ENCODE results near the gene APOB. TPM values are rescaled to one million over a fixed set of nuclear protein-coding genes. Genes with fewer than 3 reads are reported as not detected.

The APOB gene
- total and polyA plus RNA-seq, 2 of the 13 experiments (the other 11 are each of a cell fraction or from before 2014, with no cell fraction given): 1,569 to 2,515 TPM

DNA sequence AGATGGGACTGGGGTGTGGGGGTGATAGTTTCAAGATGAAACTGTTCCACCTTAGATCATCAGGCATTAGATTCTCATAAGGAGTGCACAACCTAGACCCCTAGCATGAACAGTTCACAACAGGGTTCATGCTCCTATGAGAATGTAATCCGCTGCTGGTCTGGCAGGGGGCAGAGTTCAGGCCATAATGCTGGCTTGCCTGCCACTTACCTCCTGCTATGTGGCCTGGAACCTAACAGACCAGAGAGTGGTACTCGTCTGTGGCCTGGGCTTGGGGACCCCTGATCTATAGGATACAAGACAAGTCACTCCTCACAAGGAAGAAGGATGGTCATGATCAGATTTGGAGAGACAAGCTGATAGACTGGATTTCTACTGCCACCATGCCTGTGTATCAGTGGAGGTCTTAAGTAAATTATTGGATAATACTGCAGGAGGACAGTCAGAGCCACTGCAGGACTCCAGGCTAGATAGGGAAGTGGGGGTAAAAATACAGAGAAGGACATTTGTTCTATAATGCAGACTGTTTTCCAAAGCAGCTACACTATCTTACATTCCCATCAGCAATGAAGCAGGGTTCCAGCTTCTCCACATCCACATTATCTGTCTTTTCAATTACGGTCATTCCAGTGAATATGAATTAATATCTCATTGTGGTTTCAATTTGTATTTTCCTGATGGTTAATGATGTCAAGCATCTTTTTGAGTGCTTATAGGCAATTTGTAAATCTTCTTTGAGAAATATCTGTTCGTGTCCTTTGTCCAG is 28.8 kb upstream of the APOB start (continued):
- TF ChIP-seq TEAD2 (CRISPR knock-in tag; IDR thresholded peaks at IDR 0.05): no peak
- no peak for TF ChIP-seq ZIK1 (CRISPR knock-in tag; IDR thresholded peaks at IDR 0.05; ENCODE audit: borderline replicate concordance, low read depth)
- TF ChIP-seq EP300 (IDR thresholded peaks at IDR 0.05; ENCODE audit: low read depth in 2 of 2, low read length in 2 of 2): peak in 1 of 2 experiments; percentile 35; a peak in 1 of 4 replicates
- no peak for TF ChIP-seq EP300 (CRISPR knock-in tag; IDR thresholded peaks at IDR 0.05; ENCODE audit: borderline replicate concordance)
- no peak for TF ChIP-seq CHD2 (IDR thresholded peaks at IDR 0.05; ENCODE audit: low read depth, low read length)
- TF ChIP-seq POLR2A (IDR thresholded peaks at IDR 0.05; ENCODE audit: insufficient read depth in 1 of 2, low read depth in 2 of 2, low read length in 2 of 2): no peak
- TF ChIP-seq ZBTB8A (CRISPR knock-in tag; IDR thresholded peaks at IDR 0.05; ENCODE audit: borderline replicate concordance, low read depth): no peak
- TF ChIP-seq IKZF4 (CRISPR knock-in tag; IDR thresholded peaks at IDR 0.05; ENCODE audit: borderline replicate concordance, low read depth, not compliant biosample characterization): no peak
- peak; percentile 65; the same call in 1 of the 2 replicates for TF ChIP-seq ZNF605 (CRISPR knock-in tag; IDR thresholded peaks at IDR 0.05)
- no peak for TF ChIP-seq TGIF2 (CRISPR knock-in tag; IDR thresholded peaks at IDR 0.05)
- TF ChIP-seq, protein P1, sequence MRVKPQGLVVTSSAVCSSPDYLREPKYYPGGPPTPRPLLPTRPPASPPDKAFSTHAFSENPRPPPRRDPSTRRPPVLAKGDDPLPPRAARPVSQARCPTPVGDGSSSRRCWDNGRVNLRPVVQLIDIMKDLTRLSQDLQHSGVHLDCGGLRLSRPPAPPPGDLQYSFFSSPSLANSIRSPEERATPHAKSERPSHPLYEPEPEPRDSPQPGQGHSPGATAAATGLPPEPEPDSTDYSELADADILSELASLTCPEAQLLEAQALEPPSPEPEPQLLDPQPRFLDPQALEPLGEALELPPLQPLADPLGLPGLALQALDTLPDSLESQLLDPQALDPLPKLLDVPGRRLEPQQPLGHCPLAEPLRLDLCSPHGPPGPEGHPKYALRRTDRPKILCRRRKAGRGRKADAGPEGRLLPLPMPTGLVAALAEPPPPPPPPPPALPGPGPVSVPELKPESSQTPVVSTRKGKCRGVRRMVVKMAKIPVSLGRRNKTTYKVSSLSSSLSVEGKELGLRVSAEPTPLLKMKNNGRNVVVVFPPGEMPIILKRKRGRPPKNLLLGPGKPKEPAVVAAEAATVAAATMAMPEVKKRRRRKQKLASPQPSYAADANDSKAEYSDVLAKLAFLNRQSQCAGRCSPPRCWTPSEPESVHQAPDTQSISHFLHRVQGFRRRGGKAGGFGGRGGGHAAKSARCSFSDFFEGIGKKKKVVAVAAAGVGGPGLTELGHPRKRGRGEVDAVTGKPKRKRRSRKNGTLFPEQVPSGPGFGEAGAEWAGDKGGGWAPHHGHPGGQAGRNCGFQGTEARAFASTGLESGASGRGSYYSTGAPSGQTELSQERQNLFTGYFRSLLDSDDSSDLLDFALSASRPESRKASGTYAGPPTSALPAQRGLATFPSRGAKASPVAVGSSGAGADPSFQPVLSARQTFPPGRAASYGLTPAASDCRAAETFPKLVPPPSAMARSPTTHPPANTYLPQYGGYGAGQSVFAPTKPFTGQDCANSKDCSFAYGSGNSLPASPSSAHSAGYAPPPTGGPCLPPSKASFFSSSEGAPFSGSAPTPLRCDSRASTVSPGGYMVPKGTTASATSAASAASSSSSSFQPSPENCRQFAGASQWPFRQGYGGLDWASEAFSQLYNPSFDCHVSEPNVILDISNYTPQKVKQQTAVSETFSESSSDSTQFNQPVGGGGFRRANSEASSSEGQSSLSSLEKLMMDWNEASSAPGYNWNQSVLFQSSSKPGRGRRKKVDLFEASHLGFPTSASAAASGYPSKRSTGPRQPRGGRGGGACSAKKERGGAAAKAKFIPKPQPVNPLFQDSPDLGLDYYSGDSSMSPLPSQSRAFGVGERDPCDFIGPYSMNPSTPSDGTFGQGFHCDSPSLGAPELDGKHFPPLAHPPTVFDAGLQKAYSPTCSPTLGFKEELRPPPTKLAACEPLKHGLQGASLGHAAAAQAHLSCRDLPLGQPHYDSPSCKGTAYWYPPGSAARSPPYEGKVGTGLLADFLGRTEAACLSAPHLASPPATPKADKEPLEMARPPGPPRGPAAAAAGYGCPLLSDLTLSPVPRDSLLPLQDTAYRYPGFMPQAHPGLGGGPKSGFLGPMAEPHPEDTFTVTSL (CRISPR knock-in tag; IDR thresholded peaks at IDR 0.05; ENCODE audit: borderline replicate concordance): no peak
- no peak for TF ChIP-seq CHCHD3 (CRISPR knock-in tag; IDR thresholded peaks at IDR 0.05)
- TF ChIP-seq, protein P2, sequence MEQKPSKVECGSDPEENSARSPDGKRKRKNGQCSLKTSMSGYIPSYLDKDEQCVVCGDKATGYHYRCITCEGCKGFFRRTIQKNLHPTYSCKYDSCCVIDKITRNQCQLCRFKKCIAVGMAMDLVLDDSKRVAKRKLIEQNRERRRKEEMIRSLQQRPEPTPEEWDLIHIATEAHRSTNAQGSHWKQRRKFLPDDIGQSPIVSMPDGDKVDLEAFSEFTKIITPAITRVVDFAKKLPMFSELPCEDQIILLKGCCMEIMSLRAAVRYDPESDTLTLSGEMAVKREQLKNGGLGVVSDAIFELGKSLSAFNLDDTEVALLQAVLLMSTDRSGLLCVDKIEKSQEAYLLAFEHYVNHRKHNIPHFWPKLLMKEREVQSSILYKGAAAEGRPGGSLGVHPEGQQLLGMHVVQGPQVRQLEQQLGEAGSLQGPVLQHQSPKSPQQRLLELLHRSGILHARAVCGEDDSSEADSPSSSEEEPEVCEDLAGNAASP (CRISPR knock-in tag; IDR thresholded peaks at IDR 0.05; ENCODE audit: borderline replicate concordance): 0 out of 2 replicates have a peak, but pooled peaks have one; percentile 8
- TF ChIP-seq, protein P3, sequence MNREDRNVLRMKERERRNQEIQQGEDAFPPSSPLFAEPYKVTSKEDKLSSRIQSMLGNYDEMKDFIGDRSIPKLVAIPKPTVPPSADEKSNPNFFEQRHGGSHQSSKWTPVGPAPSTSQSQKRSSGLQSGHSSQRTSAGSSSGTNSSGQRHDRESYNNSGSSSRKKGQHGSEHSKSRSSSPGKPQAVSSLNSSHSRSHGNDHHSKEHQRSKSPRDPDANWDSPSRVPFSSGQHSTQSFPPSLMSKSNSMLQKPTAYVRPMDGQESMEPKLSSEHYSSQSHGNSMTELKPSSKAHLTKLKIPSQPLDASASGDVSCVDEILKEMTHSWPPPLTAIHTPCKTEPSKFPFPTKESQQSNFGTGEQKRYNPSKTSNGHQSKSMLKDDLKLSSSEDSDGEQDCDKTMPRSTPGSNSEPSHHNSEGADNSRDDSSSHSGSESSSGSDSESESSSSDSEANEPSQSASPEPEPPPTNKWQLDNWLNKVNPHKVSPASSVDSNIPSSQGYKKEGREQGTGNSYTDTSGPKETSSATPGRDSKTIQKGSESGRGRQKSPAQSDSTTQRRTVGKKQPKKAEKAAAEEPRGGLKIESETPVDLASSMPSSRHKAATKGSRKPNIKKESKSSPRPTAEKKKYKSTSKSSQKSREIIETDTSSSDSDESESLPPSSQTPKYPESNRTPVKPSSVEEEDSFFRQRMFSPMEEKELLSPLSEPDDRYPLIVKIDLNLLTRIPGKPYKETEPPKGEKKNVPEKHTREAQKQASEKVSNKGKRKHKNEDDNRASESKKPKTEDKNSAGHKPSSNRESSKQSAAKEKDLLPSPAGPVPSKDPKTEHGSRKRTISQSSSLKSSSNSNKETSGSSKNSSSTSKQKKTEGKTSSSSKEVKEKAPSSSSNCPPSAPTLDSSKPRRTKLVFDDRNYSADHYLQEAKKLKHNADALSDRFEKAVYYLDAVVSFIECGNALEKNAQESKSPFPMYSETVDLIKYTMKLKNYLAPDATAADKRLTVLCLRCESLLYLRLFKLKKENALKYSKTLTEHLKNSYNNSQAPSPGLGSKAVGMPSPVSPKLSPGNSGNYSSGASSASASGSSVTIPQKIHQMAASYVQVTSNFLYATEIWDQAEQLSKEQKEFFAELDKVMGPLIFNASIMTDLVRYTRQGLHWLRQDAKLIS (CRISPR knock-in tag; IDR thresholded peaks at IDR 0.05): no peak
- no peak for TF ChIP-seq ZKSCAN8 (CRISPR knock-in tag; IDR thresholded peaks at IDR 0.05; ENCODE audit: borderline replicate concordance)
- TF ChIP-seq ZNF207 (IDR thresholded peaks at IDR 0.05; ENCODE audit: borderline replicate concordance): no peak
- TF ChIP-seq NR2C2 (CRISPR knock-in tag; IDR thresholded peaks at IDR 0.05; ENCODE audit: borderline replicate concordance): peak; percentile 58
- TF ChIP-seq ZNF724P (CRISPR knock-in tag; IDR thresholded peaks at IDR 0.05; ENCODE audit: borderline replicate concordance): 0 out of 2 replicates have a peak, but pooled peaks have one; percentile 47

Measured in HepG2 (cell line).